Ramos (cell line): ENCODE results near the gene SPAG6.

Experiments used
- in situ Hi-C: fragments of 300-500 bp; cut with MboI; formaldehyde crosslinking; loops from one replicate; pipeline ENCODE4 v1.14.3; 2022; ENCODE audit warnings: low sequenced_read_pairs; ENCODE audit not compliant: unreplicated experiment

Gene SPAG6

DNA sequence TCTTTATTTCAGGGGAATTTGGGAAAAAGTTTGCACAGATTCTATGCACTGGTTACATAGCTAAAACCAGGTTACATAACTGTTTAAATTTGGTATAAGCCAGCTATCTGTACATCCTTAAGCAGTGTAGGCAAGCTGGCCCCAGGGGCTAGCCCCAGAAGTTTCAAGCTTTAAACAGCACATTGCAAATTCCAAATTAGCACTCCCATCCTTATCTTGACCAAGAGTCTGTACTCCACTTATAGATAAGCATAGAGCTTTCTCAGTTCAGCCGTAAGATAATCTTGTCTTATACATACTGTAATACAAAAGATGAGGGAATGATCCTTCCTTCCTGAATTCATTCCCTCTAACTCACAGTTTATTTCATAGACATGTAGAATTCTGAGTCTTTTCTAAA lies 109.3 kb downstream of the SPAG6 start:
- in situ Hi-C loops = no loop called here

DNA sequence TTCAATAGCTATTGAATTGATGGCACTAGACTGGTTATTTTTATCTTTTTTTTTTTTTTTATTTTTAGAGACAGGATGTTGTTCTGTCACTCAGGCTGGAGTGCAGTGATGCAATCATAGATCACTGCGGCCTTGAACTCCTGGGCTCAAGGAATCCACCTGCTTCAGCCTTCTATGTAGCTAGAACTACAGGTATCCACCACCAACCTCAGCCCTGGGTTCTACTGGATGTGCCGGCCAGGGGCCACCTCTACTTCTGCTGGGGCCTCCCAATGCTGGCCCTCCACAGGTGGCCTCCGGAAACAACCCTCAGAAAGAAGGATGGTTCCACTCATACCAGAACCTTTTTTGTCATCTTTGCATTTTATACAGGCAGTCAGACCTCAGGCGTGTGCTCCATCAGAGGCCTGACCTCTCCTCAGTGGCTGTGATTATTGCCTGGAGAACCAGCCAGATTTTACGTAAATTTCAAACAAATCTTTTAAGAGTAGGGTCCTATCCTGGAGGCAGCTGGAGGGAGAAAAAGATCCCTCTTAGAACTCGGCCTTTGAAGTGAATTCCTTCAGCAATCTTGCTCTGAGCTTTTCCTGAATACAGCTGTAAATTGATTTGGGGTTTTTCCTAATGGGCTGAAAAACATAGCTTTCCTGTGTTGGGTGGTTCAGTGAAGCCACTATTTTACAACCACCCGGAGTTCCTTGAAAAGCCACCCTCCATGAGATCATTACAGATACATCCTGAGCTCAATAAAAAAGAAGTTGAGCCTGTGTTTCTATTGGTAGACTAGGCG lies 110.0 kb downstream of the SPAG6 start:
- in situ Hi-C loops = no loop called here

DNA sequence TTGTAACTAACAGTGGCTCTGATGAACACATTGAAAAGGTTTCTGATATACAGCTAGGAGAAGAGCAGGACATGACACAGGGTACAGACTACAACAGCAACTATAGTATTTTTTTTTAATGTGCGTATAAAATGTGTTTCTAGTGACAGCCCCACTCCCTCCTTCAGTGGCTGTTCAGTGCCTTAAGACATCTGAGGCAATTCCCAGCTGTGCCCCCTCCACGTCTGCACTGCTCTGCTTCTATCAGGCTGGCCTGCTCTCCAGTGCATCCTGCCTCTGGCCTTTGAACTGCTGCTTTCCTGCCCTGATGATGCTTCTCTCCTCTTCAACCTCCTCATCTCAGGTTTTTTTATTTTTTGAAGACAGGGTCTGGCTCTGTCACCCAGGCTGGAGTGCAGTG lies 111.2 kb downstream of the SPAG6 start:
- in situ Hi-C loops = no loop called here

DNA sequence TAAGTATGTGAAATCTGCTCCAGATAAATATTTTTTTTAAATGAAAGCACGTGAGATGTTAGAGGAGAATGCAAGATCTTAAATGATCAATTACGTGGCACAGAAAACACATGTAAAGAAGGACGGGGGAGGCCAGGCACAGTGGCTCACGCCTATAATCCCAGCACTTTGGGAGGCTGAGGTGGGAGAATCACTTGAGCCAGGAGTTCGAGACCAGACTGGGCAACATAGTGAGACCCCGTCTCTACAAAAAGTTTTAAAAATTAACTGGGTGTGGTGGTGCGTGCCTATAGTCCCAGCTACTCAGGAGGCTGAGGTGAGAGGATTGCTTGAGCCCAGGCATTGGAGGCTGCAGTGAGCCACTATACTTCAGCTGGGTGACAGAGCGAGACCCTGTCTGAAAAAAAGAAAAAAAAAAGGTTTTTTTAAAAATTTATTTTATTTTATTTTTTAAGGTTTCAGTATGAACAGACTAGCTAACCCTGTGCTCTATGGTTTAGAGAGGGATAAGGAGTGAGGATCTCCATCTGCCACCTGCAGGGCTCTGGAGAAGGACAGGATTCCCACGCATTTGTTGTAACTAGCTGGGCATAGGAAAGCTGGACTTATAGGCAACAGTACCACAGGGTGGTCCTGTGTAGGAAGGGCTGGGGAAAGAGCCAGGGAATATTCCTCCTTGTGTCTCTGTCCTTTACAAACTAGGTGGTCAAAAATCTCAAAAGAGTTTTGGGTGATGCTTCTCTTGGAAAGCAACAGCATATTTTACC lies 113.2 kb downstream of the SPAG6 start:
- in situ Hi-C loops = no loop called here

DNA sequence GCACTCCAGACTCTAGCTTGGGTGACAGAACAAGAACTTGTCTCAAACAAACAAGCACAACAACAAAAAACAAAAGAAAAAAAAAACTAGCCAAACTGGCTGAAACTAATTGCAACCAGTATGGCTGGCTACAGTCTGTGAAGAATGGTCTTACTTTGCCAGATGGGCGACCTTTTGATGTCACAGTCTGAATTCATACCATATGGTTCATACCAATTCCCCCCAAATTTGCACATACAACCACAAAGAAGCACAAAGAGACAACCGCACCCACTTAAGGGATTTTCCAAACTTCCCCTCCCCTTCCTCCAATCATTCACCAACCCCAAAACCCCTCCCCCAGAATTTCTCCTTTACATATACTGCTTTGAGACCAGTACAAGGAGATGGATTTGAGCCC lies 114.2 kb downstream of the SPAG6 start:
- in situ Hi-C loops = no loop called here

GRCh38 chr10:22460101-22460500 lies 114.8 kb downstream of the SPAG6 start:
- in situ Hi-C loops = no loop called here

- in situ Hi-C loops = no loop called here
Measured at GRCh38 chr10:22460531-22461403, 115.5 kb downstream of the SPAG6 start.

DNA sequence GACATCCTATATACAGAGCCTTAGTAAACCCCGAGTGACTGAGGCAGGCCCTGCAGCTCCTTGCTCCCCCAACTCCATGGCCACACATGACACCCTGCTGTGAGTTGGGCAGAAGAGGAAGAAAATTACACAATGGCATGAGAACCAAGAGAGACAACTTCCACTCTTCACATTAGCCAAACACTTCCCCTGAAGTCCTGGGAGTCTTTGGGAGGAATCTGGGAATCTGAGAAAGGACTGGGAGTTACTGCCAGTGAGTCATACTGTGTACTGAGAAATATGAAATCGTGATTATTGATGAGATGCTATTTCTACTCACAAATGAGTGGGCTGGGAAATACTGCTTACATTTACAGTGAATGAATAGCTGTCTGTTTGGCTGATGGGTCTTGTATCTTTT lies 116.6 kb downstream of the SPAG6 start:
- in situ Hi-C loops = no loop called here

- in situ Hi-C loops = no loop called here
Measured at GRCh38 chr10:22463255-22463654, 118.0 kb downstream of the SPAG6 start.

DNA sequence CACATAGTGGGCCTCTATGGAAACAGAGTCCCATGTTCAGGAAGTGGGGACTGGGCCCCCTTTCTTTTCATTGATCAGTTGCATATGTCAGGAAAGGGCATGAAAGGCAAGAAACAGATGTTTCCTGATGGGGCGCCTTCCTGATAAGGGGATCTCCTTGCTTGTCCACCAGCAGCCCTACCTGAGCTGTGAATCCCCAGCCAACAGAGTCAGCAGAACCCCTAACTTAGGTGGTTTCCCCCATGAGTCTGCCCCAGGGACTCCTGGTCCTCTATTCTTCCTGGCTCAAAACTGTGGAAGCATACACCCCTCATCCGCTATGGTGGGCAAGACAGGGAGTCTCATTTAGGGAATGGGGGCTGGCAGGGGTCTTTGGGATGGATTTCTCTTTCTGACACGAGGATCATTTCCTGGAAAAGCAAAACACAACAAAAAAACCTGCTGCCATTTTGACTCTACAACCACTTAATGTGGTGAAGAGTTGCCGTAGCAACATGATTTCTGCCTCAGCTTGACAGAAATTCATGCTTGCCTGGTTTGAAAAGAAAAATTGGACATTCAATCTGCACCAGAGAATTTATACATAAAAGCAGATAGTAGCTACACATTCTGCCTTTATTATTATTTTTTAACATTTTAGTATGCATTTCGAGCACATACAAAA lies 119.8 kb downstream of the SPAG6 start:
- in situ Hi-C loops = no loop called here

- in situ Hi-C loops = no loop called here
Measured at GRCh38 chr10:22466763-22467334, 121.6 kb downstream of the SPAG6 start.
